ENCODE measurements around the gene ODF2L. TPM values are rescaled to one million over a fixed set of nuclear protein-coding genes. Genes with fewer than 3 reads are reported as not detected.

The ODF2L gene, protein sequence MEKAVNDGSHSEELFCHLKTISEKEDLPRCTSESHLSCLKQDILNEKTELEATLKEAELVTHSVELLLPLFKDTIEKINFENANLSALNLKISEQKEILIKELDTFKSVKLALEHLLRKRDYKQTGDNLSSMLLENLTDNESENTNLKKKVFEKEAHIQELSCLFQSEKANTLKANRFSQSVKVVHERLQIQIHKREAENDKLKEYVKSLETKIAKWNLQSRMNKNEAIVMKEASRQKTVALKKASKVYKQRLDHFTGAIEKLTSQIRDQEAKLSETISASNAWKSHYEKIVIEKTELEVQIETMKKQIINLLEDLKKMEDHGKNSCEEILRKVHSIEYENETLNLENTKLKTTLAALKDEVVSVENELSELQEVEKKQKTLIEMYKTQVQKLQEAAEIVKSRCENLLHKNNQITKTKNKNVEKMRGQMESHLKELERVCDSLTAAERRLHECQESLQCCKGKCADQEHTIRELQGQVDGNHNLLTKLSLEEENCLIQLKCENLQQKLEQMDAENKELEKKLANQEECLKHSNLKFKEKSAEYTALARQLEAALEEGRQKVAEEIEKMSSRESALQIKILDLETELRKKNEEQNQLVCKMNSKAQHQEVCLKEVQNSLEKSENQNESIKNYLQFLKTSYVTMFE
- 1 to 10 TPM; 3.8 to 5.2 (median 4.6) TPM for total RNA-seq
- 1 to 10 TPM; 2.9 to 6.1 (median 4.0) TPM for polyA plus RNA-seq
- long read RNA-seq, donor 1, partial matches to known transcripts: 1 of 2 reads
- long read RNA-seq, donor 1, other reads (novel, unspliced or antisense): 1 of 2 reads
- long read RNA-seq, donor 2, partial matches to known transcripts: 1 of 2 reads
- long read RNA-seq, donor 2, other reads (novel, unspliced or antisense): 1 of 2 reads

DNA sequence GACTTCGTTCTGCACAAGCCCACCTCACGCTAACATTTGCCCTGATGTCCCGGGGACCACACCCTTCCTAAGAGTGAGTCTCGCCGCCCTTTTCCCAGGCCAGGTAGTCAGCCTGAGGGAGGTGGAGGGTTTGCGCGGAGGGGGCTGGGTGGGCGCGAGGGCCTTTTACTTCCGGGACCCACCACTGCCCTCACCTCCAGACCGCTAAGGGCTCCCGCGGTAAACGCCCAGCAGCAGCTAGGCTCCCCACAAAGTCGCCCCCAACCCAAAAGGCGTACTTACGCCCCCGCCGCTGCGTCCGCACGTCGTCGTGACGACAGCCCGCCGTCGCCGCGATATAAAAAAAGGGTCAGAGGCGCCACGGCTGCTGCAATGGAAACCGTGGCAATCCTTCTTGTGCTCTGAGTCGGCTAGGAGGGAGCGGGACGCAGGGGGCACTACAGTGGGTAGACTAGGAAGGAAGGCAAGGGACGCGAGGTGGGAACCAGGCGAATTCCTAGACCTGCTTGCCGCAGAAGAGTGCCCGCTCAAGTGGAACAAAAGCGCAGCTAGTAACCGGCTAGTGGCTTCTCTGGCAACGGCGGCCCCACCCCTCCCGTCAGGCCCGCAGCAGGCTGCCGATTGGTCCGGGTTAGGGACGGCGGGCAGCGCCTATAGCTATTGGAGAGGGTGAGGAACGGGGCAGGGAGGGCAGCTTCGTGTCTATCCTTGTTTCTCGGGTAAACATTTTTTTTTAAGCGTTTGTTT, at the start of gene ODF2L:
ODF2L (minus strand) TSS at position 573 of the 747 bp plus-strand sequence. CDS start 9,296 bp downstream, outside the sequence.
- intact Hi-C loops (cut with DNase I): loop anchor here in 1 of 2 donors (5.0 to 10.0 kb wide), 2 partner anchors 101 to 299 kb away; no protein-coding TSS in a partner anchor
- TF ChIP-seq, protein P1, sequence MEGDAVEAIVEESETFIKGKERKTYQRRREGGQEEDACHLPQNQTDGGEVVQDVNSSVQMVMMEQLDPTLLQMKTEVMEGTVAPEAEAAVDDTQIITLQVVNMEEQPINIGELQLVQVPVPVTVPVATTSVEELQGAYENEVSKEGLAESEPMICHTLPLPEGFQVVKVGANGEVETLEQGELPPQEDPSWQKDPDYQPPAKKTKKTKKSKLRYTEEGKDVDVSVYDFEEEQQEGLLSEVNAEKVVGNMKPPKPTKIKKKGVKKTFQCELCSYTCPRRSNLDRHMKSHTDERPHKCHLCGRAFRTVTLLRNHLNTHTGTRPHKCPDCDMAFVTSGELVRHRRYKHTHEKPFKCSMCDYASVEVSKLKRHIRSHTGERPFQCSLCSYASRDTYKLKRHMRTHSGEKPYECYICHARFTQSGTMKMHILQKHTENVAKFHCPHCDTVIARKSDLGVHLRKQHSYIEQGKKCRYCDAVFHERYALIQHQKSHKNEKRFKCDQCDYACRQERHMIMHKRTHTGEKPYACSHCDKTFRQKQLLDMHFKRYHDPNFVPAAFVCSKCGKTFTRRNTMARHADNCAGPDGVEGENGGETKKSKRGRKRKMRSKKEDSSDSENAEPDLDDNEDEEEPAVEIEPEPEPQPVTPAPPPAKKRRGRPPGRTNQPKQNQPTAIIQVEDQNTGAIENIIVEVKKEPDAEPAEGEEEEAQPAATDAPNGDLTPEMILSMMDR (IDR thresholded peaks at IDR 0.05): no peak
- Histone ChIP-seq H3K4me3 (peak within 1 kb of the TSS; percentile 93), H3K27me3 (ENCODE audit: insufficient read depth in 3 of 3, low read length in 2 of 3) (no peaks in the 10 kb centered on the region), H3K27ac (peak within 1 kb of the TSS; percentile 72), H3K9me3 (peaks cover 6% of the 10 kb centered on the region), H3K36me3 (ENCODE audit: insufficient read depth in 1 of 2, low read depth in 1 of 2) (no peaks in the 10 kb centered on the region), H3K4me1 (peaks cover 6% of the 10 kb centered on the region)
- WGBS, 3 donors: 1% methylated on average over 56 of the region's 56 CpGs
- ATAC-seq: peak; percentile 99 to 100 (median 100)
- DNase-seq: peak; percentile 88 to 93

DNA sequence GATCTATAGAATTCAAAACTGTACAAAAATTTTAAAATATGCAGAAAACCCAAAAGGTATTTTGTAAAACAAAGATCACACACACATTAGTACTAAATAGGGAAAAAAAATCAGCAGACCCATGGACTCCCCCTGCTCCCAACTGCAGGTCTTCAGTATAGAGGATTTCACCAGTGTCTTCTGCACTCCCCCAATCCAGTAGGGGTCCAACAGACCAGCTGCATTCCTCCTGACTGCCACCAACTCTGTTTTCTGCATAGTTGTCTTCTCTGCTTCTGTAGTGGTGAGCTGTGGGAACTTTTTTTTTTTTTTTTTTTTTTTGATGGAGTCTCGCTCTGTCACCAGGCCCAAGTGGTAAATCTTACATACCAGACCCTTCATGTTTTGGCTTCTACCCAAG, 49.8 kb upstream of the ODF2L start:
- intact Hi-C loops (cut with DNase I): no loop called here
- ATAC-seq (no peak), DNase-seq (no peak)
- Histone ChIP-seq H3K27me3 (ENCODE audit: insufficient read depth in 3 of 3, low read length in 2 of 3) (no peaks in the 10 kb centered on the region), H3K36me3 (ENCODE audit: insufficient read depth in 1 of 2, low read depth in 1 of 2) (no peaks in the 10 kb centered on the region), H3K27ac (no peak overlapping the region), H3K4me1 (no peaks in the 10 kb centered on the region), H3K4me3 (no peak overlapping the region), H3K9me3 (no peaks in the 10 kb centered on the region)
- 75 to 83% (median 76%) methylated on average over 1 of the region's 1 CpG for WGBS, 3 donors
- TF ChIP-seq, protein P1 (IDR thresholded peaks at IDR 0.05): no peak

DNA sequence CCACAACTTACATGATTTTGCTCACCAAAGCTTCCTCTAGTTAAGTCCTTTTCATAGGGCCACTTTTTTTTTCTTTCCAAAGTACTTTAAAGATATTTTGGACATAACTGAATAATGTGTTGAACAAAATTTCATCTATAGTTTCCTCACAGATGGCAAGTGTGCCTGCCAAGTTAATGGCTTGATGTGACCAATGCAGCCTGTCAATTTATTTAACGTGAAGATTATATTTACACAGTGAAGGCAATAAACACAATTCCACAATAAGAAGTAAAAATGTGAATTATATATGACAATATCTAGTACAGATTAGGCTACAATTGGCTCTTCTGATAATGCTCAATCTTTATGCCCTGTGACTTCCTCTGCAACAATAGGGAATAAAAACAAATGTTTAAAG, 45.9 kb upstream of the ODF2L start:
- ATAC-seq (no peak), DNase-seq (no peak)
- intact Hi-C loops (cut with DNase I): no loop called here
- TF ChIP-seq, protein P1 (IDR thresholded peaks at IDR 0.05): no peak
- H3K36me3 ChIP-seq (ENCODE audit: insufficient read depth in 1 of 2, low read depth in 1 of 2): no peaks in the 10 kb centered on the region
- H3K9me3 ChIP-seq: no peaks in the 10 kb centered on the region
- H3K27me3 ChIP-seq (ENCODE audit: insufficient read depth in 3 of 3, low read length in 2 of 3): no peaks in the 10 kb centered on the region
- 54 to 61% (median 58%) methylated on average over 1 of the region's 1 CpG for WGBS, 3 donors
- no peak overlapping the region for H3K4me3 ChIP-seq
- no peak overlapping the region for H3K27ac ChIP-seq
- H3K4me1 ChIP-seq: no peaks in the 10 kb centered on the region

DNA sequence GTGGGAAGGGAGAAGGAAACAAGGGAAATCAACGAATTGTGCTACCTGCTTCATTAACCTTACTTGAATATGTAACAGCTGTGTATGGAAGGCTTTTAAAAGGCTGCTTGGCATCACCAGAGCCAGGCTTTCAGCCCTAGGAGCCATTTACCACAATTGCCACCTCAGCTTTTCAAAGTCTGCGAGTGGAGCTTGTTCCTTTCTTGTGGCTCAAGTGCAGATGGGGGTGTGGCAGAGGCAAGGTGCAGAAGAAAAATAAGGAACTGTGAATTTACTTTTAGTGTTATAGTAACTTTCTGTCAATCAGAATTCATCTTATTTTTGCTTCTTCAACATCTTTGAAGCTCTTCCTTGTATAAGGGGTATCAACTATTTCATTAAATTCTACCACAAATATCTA, 45.5 kb upstream of the ODF2L start:
- DNase-seq: no peak
- 61 to 74% (median 63%) methylated on average over 2 of the region's 2 CpGs for WGBS, 3 donors
- H3K27me3 ChIP-seq (ENCODE audit: insufficient read depth in 3 of 3, low read length in 2 of 3): no peaks in the 10 kb centered on the region
- TF ChIP-seq, protein P1 (IDR thresholded peaks at IDR 0.05): no peak
- no peaks in the 10 kb centered on the region for H3K36me3 ChIP-seq (ENCODE audit: insufficient read depth in 1 of 2, low read depth in 1 of 2)
- H3K4me1 ChIP-seq: no peaks in the 10 kb centered on the region
- H3K27ac ChIP-seq: no peak overlapping the region
- no peaks in the 10 kb centered on the region for H3K9me3 ChIP-seq
- no peak for ATAC-seq
- intact Hi-C loops (cut with DNase I): no loop called here
- no peak overlapping the region for H3K4me3 ChIP-seq
